Chondrocyte (in vitro differentiated cells): ENCODE results near the gene PNPLA2. TPM values are rescaled to one million over a fixed set of nuclear protein-coding genes. Genes with fewer than 3 reads are reported as not detected.

ENCODE experiments used
- DNase-seq: peaks from one replicate; pipeline ENCODE4 v3.0.0; 2021; ENCODE audit warnings: mixed read lengths, low spot score
- H3K27ac Mint-ChIP-seq: one replicate; pipeline ENCODE4 v1.8.0; 2021; ENCODE audit warnings: mild to moderate bottlenecking, moderate library complexity, mixed read lengths; ENCODE audit not compliant: unreplicated experiment
- H3K27me3 Mint-ChIP-seq: 2 replicates; pipeline ENCODE4 v1.8.0; 2021; ENCODE audit warnings: low read depth, mixed read lengths
- H3K36me3 Mint-ChIP-seq: 2 replicates; pipeline ENCODE4 v1.8.0; 2021; ENCODE audit warnings: low read depth, mixed read lengths
- H3K4me1 Mint-ChIP-seq: 2 replicates; pipeline ENCODE4 v1.8.0; 2021; ENCODE audit warnings: low read depth, mild to moderate bottlenecking, mixed read lengths
- H3K4me3 Mint-ChIP-seq: one replicate; pipeline ENCODE4 v1.8.0; 2021; ENCODE audit warnings: mild to moderate bottlenecking, moderate library complexity, mixed read lengths; ENCODE audit not compliant: unreplicated experiment
- H3K9me3 Mint-ChIP-seq: 2 replicates; pipeline ENCODE4 v1.8.0; 2021; ENCODE audit warnings: low read depth, mixed read lengths
- total RNA-seq: library from RNA; stranded (reverse); gene quantifications from 3 replicates; pipeline ENCODE4 v1.2.1, GENCODE V29; 2021
- TF ChIP-seq, protein P1 (sequence below): fragments of 200-600 bp; sonication (generic); IDR thresholded peaks from 2 replicates; pipeline ENCODE4 v1.5.0; 2021; ENCODE audit warnings: antibody characterized with exemption, mild to moderate bottlenecking, moderate library complexity

The PNPLA2 gene
- total RNA-seq, 1 donor from 2014 or later: 56.0 TPM

DNA sequence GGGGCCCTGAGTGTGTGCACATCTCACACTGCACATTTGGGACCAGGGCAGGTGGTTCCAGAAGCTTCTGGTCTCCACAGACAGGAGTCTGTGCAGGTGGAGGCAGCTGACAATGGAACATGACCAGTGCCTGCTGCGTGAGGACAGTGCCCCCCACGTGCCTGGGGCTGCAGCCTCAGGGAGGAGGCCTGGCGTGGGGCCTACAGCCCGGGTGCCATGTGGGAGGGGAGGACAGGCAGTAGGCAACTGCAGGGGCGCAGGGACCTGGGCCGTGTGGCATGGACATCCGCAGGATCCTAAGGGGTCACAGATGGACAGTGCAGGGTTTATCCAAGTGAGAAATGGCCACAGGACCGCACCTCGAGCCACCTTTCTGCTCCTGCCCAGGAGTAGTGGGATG lies 52.8 kb downstream of the PNPLA2 start:
- peaks cover 3% of the 10 kb centered on the region for H3K36me3 Mint-ChIP-seq
- no peaks in the 10 kb centered on the region for H3K27me3 Mint-ChIP-seq
- H3K4me1 Mint-ChIP-seq: peaks cover 4% of the 10 kb centered on the region
- no peaks in the 10 kb centered on the region for H3K9me3 Mint-ChIP-seq
- TF ChIP-seq, protein P1, sequence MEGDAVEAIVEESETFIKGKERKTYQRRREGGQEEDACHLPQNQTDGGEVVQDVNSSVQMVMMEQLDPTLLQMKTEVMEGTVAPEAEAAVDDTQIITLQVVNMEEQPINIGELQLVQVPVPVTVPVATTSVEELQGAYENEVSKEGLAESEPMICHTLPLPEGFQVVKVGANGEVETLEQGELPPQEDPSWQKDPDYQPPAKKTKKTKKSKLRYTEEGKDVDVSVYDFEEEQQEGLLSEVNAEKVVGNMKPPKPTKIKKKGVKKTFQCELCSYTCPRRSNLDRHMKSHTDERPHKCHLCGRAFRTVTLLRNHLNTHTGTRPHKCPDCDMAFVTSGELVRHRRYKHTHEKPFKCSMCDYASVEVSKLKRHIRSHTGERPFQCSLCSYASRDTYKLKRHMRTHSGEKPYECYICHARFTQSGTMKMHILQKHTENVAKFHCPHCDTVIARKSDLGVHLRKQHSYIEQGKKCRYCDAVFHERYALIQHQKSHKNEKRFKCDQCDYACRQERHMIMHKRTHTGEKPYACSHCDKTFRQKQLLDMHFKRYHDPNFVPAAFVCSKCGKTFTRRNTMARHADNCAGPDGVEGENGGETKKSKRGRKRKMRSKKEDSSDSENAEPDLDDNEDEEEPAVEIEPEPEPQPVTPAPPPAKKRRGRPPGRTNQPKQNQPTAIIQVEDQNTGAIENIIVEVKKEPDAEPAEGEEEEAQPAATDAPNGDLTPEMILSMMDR: no peak
- H3K27ac Mint-ChIP-seq: no peak overlapping the region
- DNase-seq: no peak
- H3K4me3 Mint-ChIP-seq: no peak overlapping the region

DNA sequence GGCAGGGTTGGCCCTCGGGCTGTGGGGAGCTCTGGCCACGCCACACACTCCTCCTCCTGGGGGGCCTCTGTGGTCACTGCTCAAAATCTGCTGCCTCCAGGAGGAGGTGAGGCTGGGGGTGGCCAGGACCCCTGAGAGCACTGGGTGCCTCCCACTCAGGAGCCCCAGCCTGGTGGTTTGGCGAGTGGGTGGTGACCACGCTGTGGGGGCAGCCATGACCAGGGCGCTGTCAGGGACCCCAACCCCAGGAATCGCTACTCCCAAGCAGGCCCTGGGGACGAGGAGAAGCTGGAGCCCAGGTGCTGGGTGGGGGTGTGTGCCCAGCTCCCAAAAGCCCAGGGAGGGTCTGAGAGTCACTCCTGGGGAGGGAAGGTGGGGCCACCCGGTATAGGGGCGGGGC lies 54.1 kb downstream of the PNPLA2 start:
- Mint-ChIP-seq H3K27ac (no peak overlapping the region), H3K4me1 (peaks cover 4% of the 10 kb centered on the region), H3K9me3 (no peaks in the 10 kb centered on the region), H3K27me3 (no peaks in the 10 kb centered on the region), H3K36me3 (peaks cover 4% of the 10 kb centered on the region), H3K4me3 (no peak overlapping the region)
- TF ChIP-seq, protein P1: no peak
- no peak for DNase-seq

DNA sequence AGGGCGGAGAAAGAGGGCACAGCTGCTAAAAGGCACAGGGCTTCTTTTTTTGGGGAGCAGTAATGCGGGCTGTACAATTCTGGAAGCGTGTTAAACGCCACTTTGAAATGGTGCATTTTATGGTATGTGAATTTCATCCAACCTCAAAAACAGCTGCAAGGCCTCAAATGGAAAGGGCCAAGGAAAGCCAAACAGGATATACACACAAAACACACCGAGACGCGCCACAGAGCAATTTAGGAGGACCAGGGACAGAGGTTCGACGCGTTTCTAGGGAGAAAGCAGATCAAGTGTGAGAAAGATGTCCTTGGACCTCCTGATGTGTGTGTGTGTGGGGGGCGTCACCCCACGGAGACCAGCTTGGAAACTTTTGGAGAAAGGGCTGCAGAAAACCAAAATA lies 55.0 kb downstream of the PNPLA2 start:
- no peaks in the 10 kb centered on the region for H3K9me3 Mint-ChIP-seq
- TF ChIP-seq, protein P1: no peak
- DNase-seq: no peak
- H3K4me1 Mint-ChIP-seq: peaks cover 4% of the 10 kb centered on the region
- H3K27ac Mint-ChIP-seq: no peak overlapping the region
- no peak overlapping the region for H3K4me3 Mint-ChIP-seq
- H3K36me3 Mint-ChIP-seq: peaks cover 4% of the 10 kb centered on the region
- no peaks in the 10 kb centered on the region for H3K27me3 Mint-ChIP-seq

Other genes starting within 250 kb of the PNPLA2 start
- gene PHRF1, start 242.4 kb upstream of the PNPLA2 start, total RNA-seq: 24.6 to 34.1 TPM (median 25.9 TPM) in 3 replicates
- 6.5 to 11.4 TPM (median 7.7 TPM) in 3 replicates for gene IRF7, start 203.0 kb upstream of the PNPLA2 start, total RNA-seq
- gene CDHR5, start 194.0 kb upstream of the PNPLA2 start, total RNA-seq: not detected in 3 replicates
- gene SCT, start 191.7 kb upstream of the PNPLA2 start, total RNA-seq: 0.72 TPM in 1 of 3 replicates, not detected in the others
- 0.55 to 1.7 TPM (median 1.00 TPM) in 3 replicates for gene DRD4, start 181.6 kb upstream of the PNPLA2 start, total RNA-seq
- 67.6 to 70.4 TPM (median 67.9 TPM) in 3 replicates for gene DEAF1, start 123.7 kb upstream of the PNPLA2 start, total RNA-seq
- gene TMEM80, start 123.1 kb upstream of the PNPLA2 start, total RNA-seq: 16.9 to 31.3 TPM (median 20.3 TPM) in 3 replicates
- gene EPS8L2, start 112.7 kb upstream of the PNPLA2 start, total RNA-seq: 17.2 to 51.6 TPM (median 45.7 TPM) in 3 replicates
- 128 to 227 TPM (median 151 TPM) in 3 replicates for gene TALDO1, start 71.5 kb upstream of the PNPLA2 start, total RNA-seq
- gene GATD1, start 41.4 kb upstream of the PNPLA2 start, total RNA-seq: 47.2 to 55.0 TPM (median 52.3 TPM) in 3 replicates
- 0.20 to 0.67 TPM (median 0.41 TPM) in 3 replicates for gene CEND1, start 28.8 kb upstream of the PNPLA2 start, total RNA-seq
- gene SLC25A22, start 20.6 kb upstream of the PNPLA2 start, total RNA-seq: 15.6 to 24.4 TPM (median 16.0 TPM) in 3 replicates
- gene PIDD1, start 13.7 kb upstream of the PNPLA2 start, total RNA-seq: 12.5 to 14.9 TPM (median 12.8 TPM) in 3 replicates
- 1,144 to 1,291 TPM (median 1,171 TPM) in 3 replicates for gene RPLP2, start 8.9 kb upstream of the PNPLA2 start, total RNA-seq
- gene CRACR2B, start 9.0 kb downstream of the PNPLA2 start, total RNA-seq: 0.57 to 5.0 TPM (median 1.4 TPM) in 3 replicates
- gene CD151, start 14.0 kb downstream of the PNPLA2 start, total RNA-seq: 460 to 558 TPM (median 549 TPM) in 3 replicates
- gene POLR2L, start 23.6 kb downstream of the PNPLA2 start, total RNA-seq: 139 to 173 TPM (median 142 TPM) in 3 replicates
- gene TSPAN4, start 23.9 kb downstream of the PNPLA2 start, total RNA-seq: 62.3 to 115 TPM (median 69.2 TPM) in 3 replicates
- 87.6 to 115 TPM (median 90.3 TPM) in 3 replicates for gene CHID1, start 91.9 kb downstream of the PNPLA2 start, total RNA-seq
- gene AP2A2, start 107.0 kb downstream of the PNPLA2 start, total RNA-seq: 62.0 to 72.0 TPM (median 69.7 TPM) in 3 replicates
- gene MUC6, start 217.8 kb downstream of the PNPLA2 start, total RNA-seq: not detected in 3 replicates